Mucosa of stomach (tissue), 1 donor: Measurements from ENCODE around the gene SLC6A13.

Source experiments
- H3K27me3 ChIP-seq: one replicate; pipeline ENCODE4 v1.7.0; 2013; ENCODE audit warnings: mild to moderate bottlenecking, low read length; ENCODE audit not compliant: control insufficient read depth, insufficient read depth
- H3K36me3 ChIP-seq: one replicate; pipeline ENCODE4 v1.7.0; 2013; ENCODE audit warnings: low read length; ENCODE audit not compliant: control insufficient read depth, insufficient read depth
- H3K4me1 ChIP-seq: one replicate; pipeline ENCODE4 v1.7.0; 2013; ENCODE audit warnings: mild to moderate bottlenecking, low read length; ENCODE audit not compliant: control insufficient read depth, insufficient read depth
- H3K4me3 ChIP-seq: one replicate; pipeline ENCODE4 v1.7.0; 2013; ENCODE audit warnings: low read length
- H3K9ac ChIP-seq: one replicate; pipeline ENCODE4 v1.7.0; 2013; ENCODE audit warnings: mild to moderate bottlenecking, low read length, moderate library complexity
- H3K9me3 ChIP-seq: one replicate; pipeline ENCODE4 v1.7.0; 2013; ENCODE audit warnings: mild to moderate bottlenecking, low read length, moderate library complexity; ENCODE audit not compliant: control insufficient read depth
- donor health status: Pancreatic carcinoma.

The SLC6A13 gene

DNA sequence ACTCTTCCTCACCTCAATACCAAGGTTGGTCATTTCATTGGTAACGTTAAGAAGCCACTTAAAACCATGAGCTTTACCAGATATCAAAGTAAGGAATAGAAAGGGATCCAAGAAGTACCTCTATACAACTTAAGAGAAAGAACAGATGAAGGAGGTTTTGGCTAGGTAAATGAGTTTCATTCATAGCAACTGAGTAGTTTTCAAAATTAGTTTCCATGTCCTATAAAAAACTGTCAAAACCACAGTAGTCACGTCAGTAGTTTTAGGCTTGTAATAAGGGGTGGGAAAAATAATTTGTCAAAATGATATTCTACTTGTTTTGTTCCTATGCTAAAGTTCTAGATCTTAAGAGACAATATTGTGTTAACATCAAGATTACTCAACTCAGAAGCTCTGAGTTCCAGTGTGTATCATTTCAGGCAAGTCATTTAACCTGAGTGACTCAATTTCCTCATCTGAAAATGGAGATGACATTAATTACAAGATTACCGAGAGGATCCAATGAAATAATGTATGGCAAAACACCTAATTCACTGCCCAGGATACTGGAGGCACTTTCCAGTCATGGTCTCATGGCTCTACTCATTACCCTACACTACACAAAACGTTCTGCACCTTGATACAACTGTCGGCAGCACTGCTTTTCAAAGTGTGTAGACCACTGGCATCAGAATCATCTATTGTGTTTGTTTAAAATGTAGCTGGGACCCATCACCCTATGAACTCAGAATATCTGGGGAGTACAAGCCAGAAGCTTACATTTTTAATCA is 24.1 kb upstream of the SLC6A13 start:
- peaks cover 15% of the 10 kb centered on the region for H3K36me3 ChIP-seq
- no peak overlapping the region for H3K4me3 ChIP-seq
- H3K27me3 ChIP-seq = no peaks in the 10 kb centered on the region
- H3K9me3 ChIP-seq = no peaks in the 10 kb centered on the region
- H3K4me1 ChIP-seq = peaks cover 6% of the 10 kb centered on the region
- H3K9ac ChIP-seq = no peak overlapping the region

DNA sequence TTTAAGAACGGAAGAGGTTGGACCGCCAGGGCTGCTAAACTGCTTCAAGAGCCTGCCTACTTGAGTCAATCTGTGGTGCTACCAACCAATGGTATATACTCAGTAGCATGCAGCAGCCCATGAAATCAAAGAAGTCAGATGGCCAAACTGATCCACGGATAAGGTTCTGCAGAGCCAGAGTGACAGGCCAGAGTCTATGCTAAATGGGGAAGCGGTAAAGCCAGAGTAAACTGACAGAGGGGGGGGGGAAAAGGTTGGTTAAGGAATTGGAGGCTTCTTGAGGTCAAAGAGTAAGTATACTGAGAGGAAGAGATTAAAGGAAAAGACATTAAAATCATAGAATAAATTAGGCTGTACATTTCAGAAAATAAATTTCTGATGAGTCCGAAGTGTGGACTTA is 15.4 kb upstream of the SLC6A13 start:
- Histone ChIP-seq H3K27me3 (no peaks in the 10 kb centered on the region), H3K36me3 (no peaks in the 10 kb centered on the region), H3K4me3 (no peak overlapping the region), H3K9me3 (no peaks in the 10 kb centered on the region), H3K9ac (no peak overlapping the region), H3K4me1 (no peaks in the 10 kb centered on the region)

DNA sequence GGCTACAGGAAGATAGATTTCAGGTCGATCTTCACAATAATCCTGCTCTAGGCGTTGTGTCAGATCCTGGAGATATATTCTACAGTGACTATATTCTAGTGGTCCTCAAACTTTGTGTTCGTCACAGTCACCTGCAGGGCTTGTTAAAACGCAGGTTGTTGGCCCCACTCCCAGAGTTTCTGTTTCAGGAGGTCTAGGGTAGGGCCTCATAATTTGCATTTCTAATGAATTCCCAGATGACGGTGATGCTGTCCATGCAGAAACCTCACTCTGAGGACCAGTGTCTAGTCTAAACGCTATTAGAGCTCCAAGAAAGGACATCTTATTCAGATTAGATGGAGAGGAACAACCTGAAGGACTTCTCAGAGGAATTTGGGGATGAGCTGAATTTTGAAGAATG is 13.2 kb upstream of the SLC6A13 start:
- H3K4me1 ChIP-seq = no peaks in the 10 kb centered on the region
- no peak overlapping the region for H3K4me3 ChIP-seq
- no peaks in the 10 kb centered on the region for H3K27me3 ChIP-seq
- no peaks in the 10 kb centered on the region for H3K36me3 ChIP-seq
- H3K9ac ChIP-seq = no peak overlapping the region
- H3K9me3 ChIP-seq = no peaks in the 10 kb centered on the region

DNA sequence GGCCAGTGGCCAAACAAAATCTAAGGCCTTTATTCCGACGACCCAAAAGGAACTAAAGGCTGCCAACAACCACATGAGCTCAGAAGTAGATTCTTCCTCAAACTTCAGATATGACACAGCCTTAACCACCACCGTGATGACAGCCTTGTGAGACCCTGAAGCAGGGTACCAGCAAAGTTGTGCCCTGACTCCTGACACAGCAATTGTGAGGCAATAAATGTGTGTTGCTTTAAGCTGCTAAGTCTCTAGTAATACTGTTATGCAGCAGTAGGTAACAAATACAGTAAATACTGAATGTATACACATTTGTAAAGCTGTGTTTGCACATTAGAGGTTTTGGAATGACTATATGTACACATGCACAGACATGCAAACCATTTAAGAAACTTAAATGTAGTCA is 10.7 kb upstream of the SLC6A13 start:
- no peaks in the 10 kb centered on the region for H3K9me3 ChIP-seq
- no peak overlapping the region for H3K4me3 ChIP-seq
- H3K27me3 ChIP-seq = peaks cover 5% of the 10 kb centered on the region
- H3K4me1 ChIP-seq = no peaks in the 10 kb centered on the region
- no peak overlapping the region for H3K9ac ChIP-seq
- H3K36me3 ChIP-seq = no peaks in the 10 kb centered on the region

DNA sequence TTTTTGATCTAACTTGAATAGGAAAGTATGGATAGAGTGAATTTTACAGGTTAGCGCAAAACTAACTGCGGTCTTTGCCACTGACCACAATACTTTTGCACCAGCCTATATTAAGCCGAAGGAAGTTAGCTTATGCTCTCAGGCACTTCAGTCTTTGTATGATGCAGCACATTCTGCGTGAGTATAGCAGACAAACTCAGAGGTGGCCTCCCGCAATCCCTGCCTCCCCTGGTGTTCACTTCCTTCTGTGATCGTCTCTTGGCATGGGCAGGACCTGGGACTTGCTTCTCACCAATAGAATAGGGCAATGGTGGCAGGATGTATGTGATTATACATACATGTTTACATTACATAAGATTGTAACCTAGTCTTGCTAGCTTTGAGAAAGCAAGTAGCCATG is 10.3 kb upstream of the SLC6A13 start:
- Histone ChIP-seq H3K9me3 (no peaks in the 10 kb centered on the region), H3K4me1 (no peaks in the 10 kb centered on the region), H3K36me3 (no peaks in the 10 kb centered on the region), H3K27me3 (peaks cover 8% of the 10 kb centered on the region), H3K4me3 (no peak overlapping the region), H3K9ac (no peak overlapping the region)

GRCh38 chr12:271161-271560 is 8.5 kb upstream of the SLC6A13 start:
- Histone ChIP-seq H3K9me3 (no peaks in the 10 kb centered on the region), H3K9ac (no peak overlapping the region), H3K4me1 (no peaks in the 10 kb centered on the region), H3K4me3 (no peak overlapping the region), H3K36me3 (no peaks in the 10 kb centered on the region), H3K27me3 (peaks cover 23% of the 10 kb centered on the region)

DNA sequence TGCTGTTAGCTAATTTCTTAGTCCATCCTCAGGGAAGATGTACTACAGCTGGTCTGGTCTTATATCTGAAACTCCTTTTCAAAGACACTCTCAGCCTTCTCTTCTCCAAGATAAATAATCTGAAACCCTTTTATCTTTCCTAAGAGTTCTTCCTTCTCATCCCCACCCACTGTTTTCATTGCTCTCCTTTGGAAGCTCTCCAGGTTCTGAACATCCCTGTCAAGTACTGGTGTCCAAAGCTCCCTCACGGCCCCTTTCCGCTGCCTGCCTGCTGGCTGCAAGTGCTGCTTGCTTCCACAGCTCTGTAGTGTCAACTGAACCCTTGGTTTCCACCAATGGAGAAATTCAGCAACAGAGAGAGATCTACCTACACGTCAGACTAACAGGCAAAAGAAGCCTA is 6.6 kb upstream of the SLC6A13 start:
- H3K27me3 ChIP-seq = peaks cover 23% of the 10 kb centered on the region
- H3K9ac ChIP-seq = no peak overlapping the region
- H3K4me3 ChIP-seq = no peak overlapping the region
- no peaks in the 10 kb centered on the region for H3K4me1 ChIP-seq
- H3K9me3 ChIP-seq = no peaks in the 10 kb centered on the region
- H3K36me3 ChIP-seq = no peaks in the 10 kb centered on the region

DNA sequence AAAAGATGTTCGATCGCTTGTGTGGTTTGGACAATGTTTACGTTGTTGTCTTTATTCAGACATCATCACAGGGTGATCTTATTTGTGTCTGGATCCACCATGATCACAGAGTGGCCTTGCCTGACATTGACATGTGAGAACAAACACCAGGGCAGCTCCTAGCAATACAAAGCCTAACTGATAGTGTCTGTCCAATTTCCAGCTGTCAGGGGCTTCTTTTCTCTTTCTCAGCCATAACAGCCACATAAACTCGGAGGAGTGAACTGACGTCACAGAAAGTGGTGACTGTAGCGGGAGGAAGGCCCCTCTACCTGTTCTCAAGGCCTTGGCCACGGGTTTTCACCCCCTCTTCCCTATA is 5.8 kb upstream of the SLC6A13 start:
- no peak overlapping the region for H3K9ac ChIP-seq
- H3K27me3 ChIP-seq = peaks cover 28% of the 10 kb centered on the region
- H3K36me3 ChIP-seq = no peaks in the 10 kb centered on the region
- no peak overlapping the region for H3K4me3 ChIP-seq
- no peaks in the 10 kb centered on the region for H3K9me3 ChIP-seq
- no peaks in the 10 kb centered on the region for H3K4me1 ChIP-seq

GRCh38 chr12:267581-268482 is 5.2 kb upstream of the SLC6A13 start:
- Histone ChIP-seq H3K27me3 (peaks cover 31% of the 10 kb centered on the region), H3K9ac (no peak overlapping the region), H3K9me3 (no peaks in the 10 kb centered on the region), H3K4me1 (no peaks in the 10 kb centered on the region), H3K36me3 (no peaks in the 10 kb centered on the region), H3K4me3 (no peak overlapping the region)

DNA sequence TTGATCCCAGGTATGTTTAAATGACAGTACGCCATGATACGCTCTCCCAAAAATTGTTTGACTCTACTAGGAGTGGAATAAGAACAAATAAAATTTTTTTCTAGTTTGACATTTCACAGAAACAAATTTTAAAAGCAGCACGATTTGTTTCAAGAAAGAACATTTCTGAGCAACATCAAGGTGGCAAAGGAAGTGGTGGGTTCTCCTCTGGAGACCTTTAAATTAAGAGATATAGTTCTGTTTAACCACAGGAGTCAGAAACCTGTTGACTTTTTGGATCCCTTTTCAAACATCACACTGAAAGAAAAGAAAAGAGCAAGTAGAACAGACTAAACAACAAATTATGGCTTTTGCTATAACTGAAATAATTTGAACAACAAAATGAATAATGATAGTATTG is 2.5 kb upstream of the SLC6A13 start:
- Histone ChIP-seq H3K4me1 (no peaks in the 10 kb centered on the region), H3K36me3 (no peaks in the 10 kb centered on the region), H3K9me3 (no peaks in the 10 kb centered on the region), H3K27me3 (peaks cover 40% of the 10 kb centered on the region), H3K4me3 (no peak overlapping the region), H3K9ac (no peak overlapping the region)

DNA sequence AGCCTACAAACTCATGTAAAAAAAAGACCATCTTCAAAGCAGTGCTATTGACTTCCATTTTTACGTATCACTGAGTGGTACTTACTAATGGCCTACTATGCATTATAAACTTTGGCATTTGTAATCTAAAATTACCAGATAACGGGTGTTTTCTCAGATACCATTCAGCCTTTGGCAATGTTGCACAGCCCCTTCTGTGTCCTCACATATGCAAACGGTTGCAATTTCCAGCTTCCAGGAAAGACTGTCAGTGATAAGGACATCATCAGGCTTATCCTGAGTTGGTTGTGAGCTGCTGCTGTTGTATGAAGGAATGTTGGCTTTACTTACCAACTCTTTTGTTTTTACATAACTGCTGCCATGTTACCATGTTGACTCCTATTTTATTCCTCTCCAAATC is 1.6 kb upstream of the SLC6A13 start:
- no peak overlapping the region for H3K9ac ChIP-seq
- H3K4me3 ChIP-seq = no peak overlapping the region
- H3K4me1 ChIP-seq = no peaks in the 10 kb centered on the region
- H3K27me3 ChIP-seq = peaks cover 40% of the 10 kb centered on the region
- H3K36me3 ChIP-seq = no peaks in the 10 kb centered on the region
- H3K9me3 ChIP-seq = no peaks in the 10 kb centered on the region

- Histone ChIP-seq H3K27me3 (peaks cover 37% of the 10 kb centered on the region), H3K4me3 (no peak overlapping the region), H3K36me3 (no peaks in the 10 kb centered on the region), H3K4me1 (no peaks in the 10 kb centered on the region), H3K9ac (no peak overlapping the region), H3K9me3 (no peaks in the 10 kb centered on the region)
Measured at GRCh38 chr12:263574-263973, 938 bp upstream of the SLC6A13 start.
